Femur (tissue), 1 donor: ENCODE measurements around the gene TACR1.

Source experiments
- DNase-seq: peaks from one replicate; pipeline ENCODE4 v3.0.0-alpha.2; 2017

TACR1 gene

DNA sequence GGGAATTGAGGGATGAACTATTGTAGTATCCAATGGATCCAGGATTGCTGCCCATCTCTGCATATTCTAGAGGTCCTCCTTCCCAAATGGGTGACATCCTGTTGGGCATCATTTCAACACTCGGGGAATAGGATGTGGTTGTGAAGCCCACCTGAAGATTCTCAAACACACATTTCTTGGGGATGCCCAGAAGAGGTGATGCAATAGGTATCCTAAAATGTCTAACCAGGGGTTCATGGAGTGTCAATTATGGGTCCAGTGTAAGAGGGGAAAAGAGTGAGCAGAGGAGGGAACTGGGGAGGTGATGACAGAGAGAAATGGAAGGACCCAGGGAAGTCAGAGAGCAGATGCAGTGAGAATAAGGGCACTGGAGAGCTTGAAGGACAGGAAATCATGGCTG is 188.7 kb downstream of the TACR1 start:
- DNase-seq, result no peak

DNA sequence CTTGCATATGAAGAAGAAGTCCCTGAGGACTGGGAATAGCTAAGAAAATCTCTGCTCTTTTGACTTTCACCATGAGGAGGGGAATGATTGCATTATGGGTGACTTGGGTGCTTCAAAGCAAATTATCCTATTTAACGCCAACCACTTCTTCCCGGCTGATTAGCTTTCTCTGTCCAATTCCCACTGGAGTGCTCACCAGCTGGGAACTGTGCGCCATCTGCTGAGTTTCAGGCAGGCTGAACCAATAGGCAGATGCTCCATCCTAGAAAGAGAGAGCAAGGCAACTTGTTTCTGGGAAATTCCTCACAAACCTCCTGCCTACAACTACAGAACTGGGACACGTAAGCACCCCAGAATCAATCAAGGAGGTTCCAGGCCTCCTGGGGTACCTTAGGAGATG is 191.5 kb downstream of the TACR1 start:
- no peak for DNase-seq

DNA sequence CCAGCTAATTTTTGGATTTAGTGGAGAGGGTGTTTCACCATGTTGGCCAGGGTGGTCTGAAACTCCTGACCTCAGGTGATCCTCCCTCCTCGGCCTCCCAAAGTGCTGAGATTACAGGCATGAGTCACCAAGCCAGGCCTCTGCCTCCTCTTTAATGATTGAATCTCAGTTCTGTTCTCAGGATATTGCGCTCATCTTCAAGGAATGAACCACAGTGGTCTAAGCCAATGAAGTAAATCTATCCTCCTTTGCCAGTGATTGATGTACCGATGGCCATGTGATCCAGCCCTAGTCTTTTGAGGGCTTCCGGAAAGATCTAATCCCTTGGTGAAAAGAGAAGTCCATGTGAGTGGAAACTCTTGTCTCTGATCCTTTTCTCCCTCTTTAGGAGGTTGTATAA is 192.3 kb downstream of the TACR1 start:
- no peak for DNase-seq

DNA sequence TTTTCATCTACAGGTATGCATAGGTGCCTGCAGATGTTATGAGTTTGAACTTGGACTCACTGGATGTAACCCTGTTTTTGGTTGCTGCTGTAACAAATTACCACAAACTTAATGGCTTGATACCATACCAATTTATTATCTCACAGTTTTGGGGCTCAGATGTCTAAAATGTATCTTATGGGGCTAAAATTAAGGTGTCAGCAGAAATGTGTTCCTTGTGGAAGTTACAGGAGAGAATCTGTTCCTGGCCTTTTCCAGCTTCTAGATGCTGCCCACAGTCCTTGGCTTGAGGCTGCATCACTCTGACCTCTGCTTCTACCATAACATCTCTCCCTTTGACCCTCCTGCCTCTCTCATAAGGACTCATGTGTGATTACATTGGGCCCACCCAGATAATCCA is 193.3 kb downstream of the TACR1 start:
- DNase-seq, result no peak

DNA sequence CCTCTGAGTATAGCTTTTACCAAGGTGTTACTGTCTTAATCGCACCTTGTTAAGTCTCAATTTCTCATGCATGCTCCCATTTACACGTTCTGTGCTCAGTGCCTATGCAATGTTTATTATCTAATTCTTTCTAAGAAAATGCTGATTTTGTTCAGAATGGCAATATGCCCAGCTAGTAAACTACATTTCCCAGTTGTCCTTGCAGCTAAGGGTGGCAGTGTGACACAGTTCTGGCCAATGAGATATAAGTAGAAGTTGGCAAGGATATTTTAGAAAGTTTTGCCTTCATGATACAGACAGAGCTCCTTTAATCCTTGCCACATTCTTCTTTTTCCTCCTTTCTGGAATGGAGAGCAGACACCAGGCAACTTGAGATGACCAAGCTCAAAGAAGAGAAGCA is 195.5 kb downstream of the TACR1 start:
- DNase-seq, result no peak

DNA sequence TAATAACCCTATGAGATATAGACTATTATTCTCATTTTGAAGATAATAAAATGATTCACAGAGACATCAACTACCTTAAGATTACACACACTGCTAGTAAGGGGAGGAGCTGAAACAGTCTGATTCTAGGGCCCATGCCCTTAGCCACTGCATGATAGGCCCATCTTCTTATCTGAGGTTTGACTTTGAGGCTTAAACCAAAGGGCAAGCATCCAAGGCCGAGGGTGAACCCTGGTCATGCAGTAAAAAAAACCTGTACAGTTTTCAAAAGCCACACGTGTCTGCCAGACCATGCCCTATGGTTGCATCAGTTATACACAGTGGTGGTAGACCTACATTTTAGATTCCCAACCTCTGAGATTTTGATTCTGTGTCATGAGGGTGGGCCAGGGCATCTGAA is 196.0 kb downstream of the TACR1 start:
- DNase-seq, result no peak

DNA sequence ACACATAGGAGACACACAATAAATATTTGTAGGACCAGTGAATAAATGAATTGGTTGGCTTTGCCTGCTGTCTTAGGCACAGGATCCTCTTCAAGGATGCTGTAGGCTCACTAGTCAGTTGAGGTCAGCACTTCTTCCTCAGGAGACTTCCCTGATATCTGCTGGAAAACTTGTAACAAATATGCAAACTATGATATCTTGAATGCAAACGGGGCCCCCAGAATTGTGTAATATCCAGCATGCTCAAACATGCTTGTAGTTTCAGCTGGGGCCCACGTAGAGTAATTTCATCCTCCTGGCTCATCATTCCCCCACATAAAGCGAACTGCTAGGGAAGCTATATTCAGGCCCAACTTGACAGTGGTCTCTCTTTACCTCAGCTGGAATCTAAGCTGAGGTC is 197.3 kb downstream of the TACR1 start:
- DNase-seq, result no peak

DNA sequence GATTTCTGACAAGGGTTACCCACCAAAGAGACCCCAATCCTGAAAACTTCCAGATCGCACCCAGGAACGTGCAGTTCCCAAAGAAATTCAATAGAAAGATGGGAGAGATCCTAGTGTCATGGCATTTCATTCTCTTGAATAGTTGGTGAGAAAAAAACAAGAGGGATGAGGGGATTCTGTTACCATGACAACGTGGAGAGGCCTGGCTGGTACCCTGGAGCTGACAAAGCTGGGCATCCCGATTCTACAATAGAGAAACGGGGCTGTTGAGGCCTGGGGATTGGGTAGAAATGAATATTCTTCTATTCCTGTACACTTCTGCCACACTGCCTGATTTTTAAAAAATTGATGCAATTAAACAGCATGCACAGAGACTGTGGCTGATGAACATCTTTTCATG is 199.9 kb downstream of the TACR1 start:
- no peak for DNase-seq
